Trophoblast cell (in vitro differentiated cells and primary cell): Measurements from ENCODE around the gene PLCG2.

Experiments used
- DNase-seq, 2 donors: peaks; one replicate each; pipeline ENCODE4 v3.0.0-alpha.2; 2016
- H2AFZ ChIP-seq: 2 replicates; pipeline ENCODE4 v1.6.1; 2013; ENCODE audit warnings: low read length, moderate library complexity, mild to moderate bottlenecking; ENCODE audit not compliant: insufficient read depth, poor library complexity
- H2AK5ac ChIP-seq: 2 replicates; pipeline ENCODE4 v1.6.1; 2013; ENCODE audit warnings: mild to moderate bottlenecking, low read length
- H2BK120ac ChIP-seq: 2 replicates; pipeline ENCODE4 v1.6.1; 2013; ENCODE audit warnings: low read length, mild to moderate bottlenecking, moderate library complexity; ENCODE audit not compliant: insufficient read depth, poor library complexity
- H2BK12ac ChIP-seq: 2 replicates; pipeline ENCODE4 v1.6.1; 2013; ENCODE audit warnings: mild to moderate bottlenecking, low read length, moderate library complexity
- H2BK5ac ChIP-seq: 2 replicates; pipeline ENCODE4 v1.6.1; 2013; ENCODE audit warnings: low read length, low read depth, moderate library complexity, mild to moderate bottlenecking; ENCODE audit not compliant: poor library complexity
- H3K14ac ChIP-seq: 2 replicates; pipeline ENCODE4 v1.6.1; 2013; ENCODE audit warnings: mild to moderate bottlenecking, low read length
- H3K18ac ChIP-seq: 2 replicates; pipeline ENCODE4 v1.6.1; 2013; ENCODE audit warnings: mild to moderate bottlenecking, low read length
- H3K23ac ChIP-seq: 2 replicates; pipeline ENCODE4 v1.6.1; 2013; ENCODE audit warnings: low read length
- H3K27ac ChIP-seq: 2 replicates; pipeline ENCODE4 v1.5.1; 2013; ENCODE audit warnings: low read depth, mild to moderate bottlenecking, inconsistent platforms, low read length, moderate library complexity
- H3K27me3 ChIP-seq: 2 replicates; pipeline ENCODE4 v1.6.1; 2013; ENCODE audit warnings: inconsistent platforms, mild to moderate bottlenecking, low read length, moderate library complexity; ENCODE audit not compliant: insufficient read depth
- H3K36me3 ChIP-seq, 2 experiments: 1 replicate in 1 of 2; 2 replicates in 1 of 2; pipeline ENCODE4 v1.6.1; 2013; ENCODE audit warnings: low read length in 2 of 2, mild to moderate bottlenecking in 2 of 2, moderate library complexity in 1 of 2; ENCODE audit not compliant: insufficient read depth in 2 of 2, control insufficient read depth in 1 of 2
- H3K4ac ChIP-seq: 2 replicates; pipeline ENCODE4 v1.6.1; 2013; ENCODE audit warnings: low read depth, mild to moderate bottlenecking, low read length, moderate library complexity
- H3K4me1 ChIP-seq, 2 experiments: 1 replicate in 1 of 2; 2 replicates in 1 of 2; pipeline ENCODE4 v1.6.1; 2013; ENCODE audit warnings: low read length in 2 of 2, mild to moderate bottlenecking in 2 of 2, moderate library complexity in 1 of 2; ENCODE audit not compliant: insufficient read depth in 2 of 2, control insufficient read depth in 1 of 2
- H3K4me2 ChIP-seq: 2 replicates; pipeline ENCODE4 v1.6.1; 2013; ENCODE audit warnings: inconsistent platforms, mild to moderate bottlenecking, low read length, moderate library complexity
- H3K4me3 ChIP-seq: 2 replicates; pipeline ENCODE4 v1.5.1; 2013; ENCODE audit warnings: mild to moderate bottlenecking, low read depth, low read length, inconsistent platforms
- H3K79me1 ChIP-seq: one replicate; pipeline ENCODE4 v1.6.1; 2013; ENCODE audit warnings: low read length
- H3K79me2 ChIP-seq: 2 replicates; pipeline ENCODE4 v1.6.1; 2013; ENCODE audit warnings: low read length, mild to moderate bottlenecking; ENCODE audit not compliant: control insufficient read depth, insufficient read depth, poor library complexity
- H3K9ac ChIP-seq: 2 replicates; pipeline ENCODE4 v1.6.1; 2013; ENCODE audit warnings: mild to moderate bottlenecking, low read length
- H3K9me3 ChIP-seq: 2 replicates; pipeline ENCODE4 v1.6.1; 2013; ENCODE audit warnings: low read depth, mild to moderate bottlenecking, control low read depth, inconsistent platforms, low read length; ENCODE audit not compliant: insufficient read depth
- H4K12ac ChIP-seq: 2 replicates; pipeline ENCODE4 v1.6.1; 2013; ENCODE audit warnings: low read depth, mild to moderate bottlenecking, low read length, moderate library complexity
- H4K8ac ChIP-seq: 2 replicates; pipeline ENCODE4 v1.6.1; 2013; ENCODE audit warnings: low read depth, mild to moderate bottlenecking, low read length, moderate library complexity
- H4K91ac ChIP-seq: one replicate; pipeline ENCODE4 v1.6.1; 2013; ENCODE audit warnings: low read depth, mild to moderate bottlenecking, low read length, moderate library complexity
- WGBS: extraction: QIAGEN DNeasy Blood & Tissue Kit; methylation state at CpG from one replicate; pipeline ENCODE4 v1.1.7; 2013; ENCODE audit warnings: missing lambda C conversion rate; ENCODE audit not compliant: insufficient read length, insufficient coverage; ENCODE audit errors: extremely low coverage; 5-methylcytosine and 5-hydroxymethylcytosine counted together

Gene PLCG2

DNA sequence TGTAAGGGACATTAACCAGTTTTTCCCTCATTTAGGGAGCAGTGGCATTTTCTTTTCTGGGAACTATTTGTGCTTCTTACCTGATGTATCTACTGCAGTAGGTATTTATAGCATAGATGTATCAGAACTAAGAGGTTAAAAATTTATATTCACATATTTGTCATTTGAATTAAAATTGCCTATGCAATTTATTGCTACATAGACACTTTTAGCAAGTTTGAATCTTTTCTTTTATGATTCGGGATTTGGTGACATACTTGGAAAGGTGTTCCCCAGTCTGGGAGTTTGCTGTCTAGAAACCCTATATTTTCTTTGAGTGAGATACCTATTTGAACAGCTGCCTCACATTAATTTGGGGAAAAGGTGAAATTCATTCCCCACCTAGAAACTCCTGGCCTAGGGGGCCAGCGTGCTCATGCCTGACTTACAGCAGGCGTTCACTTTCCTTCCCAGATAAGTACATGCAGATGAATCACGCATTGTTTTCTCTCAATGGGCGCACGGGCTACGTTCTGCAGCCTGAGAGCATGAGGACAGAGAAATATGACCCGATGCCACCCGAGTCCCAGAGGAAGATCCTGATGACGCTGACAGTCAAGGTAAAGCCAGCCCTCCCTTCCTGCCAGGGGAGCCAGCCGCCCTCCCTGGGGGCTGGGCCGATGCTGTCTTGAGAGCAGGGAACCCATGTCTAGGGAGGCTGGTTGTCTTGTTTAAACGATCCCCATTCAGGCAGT is 158.4 kb downstream of the PLCG2 start:
- Histone ChIP-seq H3K36me3 (no peaks in the 10 kb centered on the region), H3K27me3 (no peaks in the 10 kb centered on the region), H2BK5ac (no peak overlapping the region), H2AK5ac (no peak overlapping the region), H3K14ac (no peak overlapping the region), H3K4me1 (no peaks in the 10 kb centered on the region), H4K91ac (no peak overlapping the region), H3K9me3 (no peaks in the 10 kb centered on the region), H3K27ac (no peak overlapping the region), H4K12ac (no peak overlapping the region), H3K9ac (no peak overlapping the region), H2AFZ (no peak overlapping the region), H3K4ac (no peak overlapping the region), H2BK12ac (no peak overlapping the region), H3K23ac (no peak overlapping the region), H3K79me2 (no peaks in the 10 kb centered on the region), H2BK120ac (no peak overlapping the region), H3K4me3 (no peak overlapping the region), H4K8ac (no peak overlapping the region), H3K4me2 (no peak overlapping the region), H3K79me1 (no peaks in the 10 kb centered on the region), H3K18ac (no peak overlapping the region)
- no CpG with 5 or more reads among the region's 13 CpGs for WGBS
- peak in 1 of 2 donors; percentile 9 for DNase-seq

DNA sequence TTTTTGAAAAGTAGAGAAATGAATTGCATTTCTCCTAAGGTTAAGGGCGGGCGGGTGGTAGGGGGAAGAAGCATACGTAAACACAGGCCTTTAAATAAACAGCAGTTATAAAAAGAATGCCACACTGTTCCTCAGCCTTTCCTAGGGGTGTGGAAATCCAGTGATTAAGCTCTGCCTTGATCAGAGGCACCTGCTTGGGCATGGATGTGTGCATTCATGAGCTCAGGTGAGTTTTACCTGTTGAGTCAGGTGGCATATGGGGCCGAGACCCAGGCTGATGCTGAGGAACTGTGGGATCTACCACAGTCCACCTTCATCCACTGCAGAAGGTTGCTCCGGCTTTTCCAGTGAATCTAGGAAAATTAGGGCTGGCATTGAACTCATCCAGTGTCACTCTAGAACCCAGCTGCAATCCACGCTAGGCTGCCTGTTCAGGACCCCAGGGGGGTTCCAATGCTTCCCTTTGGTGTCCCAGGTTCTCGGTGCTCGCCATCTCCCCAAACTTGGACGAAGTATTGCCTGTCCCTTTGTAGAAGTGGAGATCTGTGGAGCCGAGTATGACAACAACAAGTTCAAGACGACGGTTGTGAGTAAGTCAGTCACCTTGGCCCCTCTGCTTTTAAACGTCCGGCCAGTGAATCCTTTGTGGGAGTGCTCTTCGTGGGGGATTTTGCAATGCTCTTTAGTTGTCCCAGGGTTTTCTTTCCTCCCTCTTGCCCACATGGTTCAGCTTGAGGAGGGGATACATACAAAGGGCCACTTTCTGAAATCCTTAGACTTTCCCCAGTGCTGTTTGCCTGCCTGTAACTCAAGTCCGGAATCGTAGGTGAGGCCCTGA is 159.5 kb downstream of the PLCG2 start:
- Histone ChIP-seq H4K8ac (no peak overlapping the region), H3K27ac (no peak overlapping the region), H4K12ac (no peak overlapping the region), H3K4me3 (no peak overlapping the region), H3K79me1 (no peaks in the 10 kb centered on the region), H2BK120ac (no peak overlapping the region), H3K27me3 (no peaks in the 10 kb centered on the region), H3K79me2 (no peaks in the 10 kb centered on the region), H3K14ac (no peak overlapping the region), H3K36me3 (no peaks in the 10 kb centered on the region), H2AK5ac (no peak overlapping the region), H2AFZ (no peak overlapping the region), H2BK5ac (no peak overlapping the region), H3K4ac (no peak overlapping the region), H3K23ac (no peak overlapping the region), H3K4me1 (no peaks in the 10 kb centered on the region), H4K91ac (no peak overlapping the region), H3K9ac (no peak overlapping the region), H3K4me2 (no peak overlapping the region), H3K9me3 (no peaks in the 10 kb centered on the region), H2BK12ac (no peak overlapping the region), H3K18ac (no peak overlapping the region)
- WGBS = no CpG with 5 or more reads among the region's 17 CpGs
- DNase-seq = no peak

GRCh38 chr16:81939164-81940056 is 160.3 kb downstream of the PLCG2 start:
- no peaks in the 10 kb centered on the region for H3K79me2 ChIP-seq
- H3K4ac ChIP-seq = no peak overlapping the region
- H2AFZ ChIP-seq = no peak overlapping the region
- H2BK12ac ChIP-seq = no peak overlapping the region
- H2AK5ac ChIP-seq = no peak overlapping the region
- H3K79me1 ChIP-seq = no peaks in the 10 kb centered on the region
- H3K27ac ChIP-seq = no peak overlapping the region
- H4K91ac ChIP-seq = no peak overlapping the region
- H3K9ac ChIP-seq = no peak overlapping the region
- no peak overlapping the region for H3K4me2 ChIP-seq
- H3K23ac ChIP-seq = no peak overlapping the region
- H3K27me3 ChIP-seq = no peaks in the 10 kb centered on the region
- no peaks in the 10 kb centered on the region for H3K9me3 ChIP-seq
- H3K14ac ChIP-seq = no peak overlapping the region
- no peak overlapping the region for H3K18ac ChIP-seq
- WGBS = no CpG with 5 or more reads among the region's 7 CpGs
- H2BK5ac ChIP-seq = no peak overlapping the region
- no peak overlapping the region for H3K4me3 ChIP-seq
- H4K8ac ChIP-seq = no peak overlapping the region
- no peaks in the 10 kb centered on the region for H3K4me1 ChIP-seq
- no peak for DNase-seq
- H4K12ac ChIP-seq = no peak overlapping the region
- no peaks in the 10 kb centered on the region for H3K36me3 ChIP-seq
- H2BK120ac ChIP-seq = no peak overlapping the region

DNA sequence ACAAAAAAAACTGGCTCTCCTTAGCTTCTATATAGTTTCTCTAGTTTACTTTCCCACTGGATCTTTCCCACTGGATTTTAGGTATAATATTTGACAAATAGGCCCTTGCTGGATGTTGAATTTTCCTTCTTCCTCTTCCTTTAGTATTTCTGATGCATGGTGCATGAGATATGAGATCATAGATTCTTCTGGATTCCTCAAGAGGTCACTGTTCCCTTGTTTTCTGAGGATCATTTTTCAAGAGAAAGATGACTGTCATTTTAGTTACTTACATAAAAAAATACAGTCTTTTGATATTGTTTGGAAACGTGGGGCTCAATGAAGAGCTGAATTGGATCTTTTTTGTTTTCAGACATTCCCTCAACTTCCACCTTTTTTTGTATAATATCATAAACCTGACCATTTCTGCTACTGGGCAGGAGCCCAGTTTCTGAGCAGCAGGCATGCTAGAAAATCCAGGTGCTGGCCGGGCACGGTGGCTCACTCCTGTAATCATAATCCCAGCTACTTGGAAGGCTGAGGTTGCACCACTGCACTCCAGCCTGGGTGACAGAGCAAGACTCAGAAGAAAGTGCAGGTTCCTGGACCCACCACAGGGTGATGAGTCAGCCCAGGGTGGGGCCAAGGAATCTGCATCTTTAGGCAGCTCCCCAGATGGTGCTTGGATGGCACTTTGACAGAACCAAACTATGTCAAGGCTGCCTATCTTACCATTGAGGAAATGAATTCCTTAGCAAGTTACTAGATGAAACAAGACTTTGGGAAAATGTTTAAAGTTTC is 161.9 kb downstream of the PLCG2 start:
- no peaks in the 10 kb centered on the region for H3K27me3 ChIP-seq
- H4K8ac ChIP-seq = no peak overlapping the region
- no peak overlapping the region for H2BK120ac ChIP-seq
- H3K36me3 ChIP-seq = no peaks in the 10 kb centered on the region
- H3K4me1 ChIP-seq = no peaks in the 10 kb centered on the region
- H4K12ac ChIP-seq = no peak overlapping the region
- no peaks in the 10 kb centered on the region for H3K9me3 ChIP-seq
- H3K4me2 ChIP-seq = no peak overlapping the region
- H3K4me3 ChIP-seq = no peak overlapping the region
- H3K79me2 ChIP-seq = no peaks in the 10 kb centered on the region
- H3K9ac ChIP-seq = no peak overlapping the region
- peak in 1 of 2 donors; percentile 48 for DNase-seq
- no peak overlapping the region for H2BK5ac ChIP-seq
- no peaks in the 10 kb centered on the region for H3K79me1 ChIP-seq
- no peak overlapping the region for H2BK12ac ChIP-seq
- no CpG with 5 or more reads among the region's 3 CpGs for WGBS
- H3K14ac ChIP-seq = no peak overlapping the region
- no peak overlapping the region for H3K27ac ChIP-seq
- H3K18ac ChIP-seq = no peak overlapping the region
- no peak overlapping the region for H2AFZ ChIP-seq
- H4K91ac ChIP-seq = no peak overlapping the region
- no peak overlapping the region for H3K4ac ChIP-seq
- H2AK5ac ChIP-seq = no peak overlapping the region
- no peak overlapping the region for H3K23ac ChIP-seq
